HG03039 (cell line): ENCODE measurements around the gene SLCO4C1.
A peak's percentile ranks its signal among the peaks of the same experiment; 100 is the strongest.
"Not testable (repeated sequence)": the region's sequence is repeated elsewhere in the genome, so short reads cannot be mapped to it uniquely, and the experiment has no call there.

Experiments used
- ATAC-seq: cut with Tn5 transposase; IDR thresholded peaks from one replicate; pipeline ENCODE4 v1.9.1; 2021; ENCODE audit warnings: mild to moderate bottlenecking, moderate library complexity; ENCODE audit not compliant: unreplicated experiment

The SLCO4C1 gene, protein sequence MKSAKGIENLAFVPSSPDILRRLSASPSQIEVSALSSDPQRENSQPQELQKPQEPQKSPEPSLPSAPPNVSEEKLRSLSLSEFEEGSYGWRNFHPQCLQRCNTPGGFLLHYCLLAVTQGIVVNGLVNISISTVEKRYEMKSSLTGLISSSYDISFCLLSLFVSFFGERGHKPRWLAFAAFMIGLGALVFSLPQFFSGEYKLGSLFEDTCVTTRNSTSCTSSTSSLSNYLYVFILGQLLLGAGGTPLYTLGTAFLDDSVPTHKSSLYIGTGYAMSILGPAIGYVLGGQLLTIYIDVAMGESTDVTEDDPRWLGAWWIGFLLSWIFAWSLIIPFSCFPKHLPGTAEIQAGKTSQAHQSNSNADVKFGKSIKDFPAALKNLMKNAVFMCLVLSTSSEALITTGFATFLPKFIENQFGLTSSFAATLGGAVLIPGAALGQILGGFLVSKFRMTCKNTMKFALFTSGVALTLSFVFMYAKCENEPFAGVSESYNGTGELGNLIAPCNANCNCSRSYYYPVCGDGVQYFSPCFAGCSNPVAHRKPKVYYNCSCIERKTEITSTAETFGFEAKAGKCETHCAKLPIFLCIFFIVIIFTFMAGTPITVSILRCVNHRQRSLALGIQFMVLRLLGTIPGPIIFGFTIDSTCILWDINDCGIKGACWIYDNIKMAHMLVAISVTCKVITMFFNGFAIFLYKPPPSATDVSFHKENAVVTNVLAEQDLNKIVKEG

DNA sequence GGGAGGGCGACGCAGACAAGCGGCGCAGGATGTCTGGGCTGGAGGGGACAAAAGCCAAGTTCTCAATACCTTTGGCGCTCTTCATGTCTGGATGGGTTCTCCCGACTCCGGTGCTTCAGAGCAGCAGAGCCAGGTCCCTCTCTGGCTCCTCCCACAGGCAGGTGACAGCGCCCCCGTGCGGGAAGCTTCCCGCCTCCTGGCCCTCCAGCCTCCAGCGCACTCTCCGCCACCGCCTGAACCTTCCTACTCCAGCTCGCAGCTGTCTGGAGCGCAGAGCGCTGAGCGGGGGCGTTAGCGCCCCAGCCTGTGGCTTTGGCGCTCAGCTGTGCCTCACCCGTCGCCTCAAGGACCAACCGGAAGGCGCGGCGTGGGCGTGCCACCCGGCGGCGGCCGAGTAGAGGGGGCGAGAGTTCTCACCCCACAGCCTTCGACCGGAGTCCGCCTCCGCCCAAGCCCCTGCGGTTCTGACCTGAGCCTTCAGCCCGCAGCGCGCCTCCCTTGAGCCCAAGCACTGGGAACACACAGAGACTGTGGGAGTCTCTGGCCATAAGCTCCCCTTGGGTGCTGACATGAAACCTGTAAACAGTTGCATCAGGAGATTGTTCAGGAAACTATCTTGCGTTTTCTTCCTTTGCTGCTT is at the start of gene SLCO4C1:
Gene SLCO4C1, minus strand, starts transcription at position 107 of the 640 bp plus-strand sequence. Its CDS starts 22 bp downstream, at position 85.
- peak; percentile 97 for ATAC-seq

DNA sequence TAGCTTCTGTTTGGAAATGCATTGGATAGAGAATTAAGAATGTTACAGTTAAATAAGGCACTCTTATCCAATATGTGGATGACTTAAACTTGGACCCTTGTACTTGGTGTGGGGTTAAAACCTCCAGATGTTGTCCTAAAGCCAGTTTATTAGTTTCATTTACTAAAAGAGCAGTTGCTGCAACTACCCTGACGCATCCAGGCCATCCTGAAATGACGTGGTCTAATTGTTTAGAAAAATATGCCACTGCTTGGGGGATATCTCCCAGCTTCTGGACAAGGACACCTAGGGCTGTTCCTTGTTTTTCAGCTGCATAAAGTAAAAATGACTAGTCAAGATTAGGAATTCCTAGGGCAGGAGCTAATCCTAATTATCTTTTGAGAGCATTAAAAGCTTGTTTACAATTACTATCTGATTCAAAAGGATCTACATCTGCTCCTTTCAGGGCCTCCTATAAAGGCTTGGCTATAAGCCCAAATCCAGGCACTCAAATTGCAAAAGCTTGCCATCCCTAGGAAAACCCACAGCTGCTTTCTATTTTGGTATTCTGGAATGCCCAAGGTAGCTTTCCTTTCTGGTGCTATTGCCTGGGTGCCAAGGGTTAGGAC is 45.7 kb upstream of the SLCO4C1 start:
- no peak for ATAC-seq

DNA sequence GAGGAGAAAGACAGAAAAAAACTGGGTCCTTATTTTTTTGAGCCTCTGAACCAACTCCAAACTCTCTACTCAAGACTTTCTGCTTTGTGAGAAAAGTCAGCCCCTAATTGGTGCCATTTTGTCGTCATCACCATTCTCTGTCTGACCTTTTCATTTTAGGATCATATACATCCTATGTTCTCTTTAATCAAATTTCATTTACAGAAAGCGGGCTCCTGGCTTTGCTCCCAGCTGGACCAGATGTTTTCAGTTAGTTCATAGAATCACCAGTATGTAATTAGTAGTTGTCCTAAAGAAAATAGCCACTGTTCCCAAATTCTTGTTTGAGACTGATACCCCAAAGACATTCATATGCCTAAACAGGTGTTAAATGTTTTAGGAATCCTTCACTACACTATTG is 28.6 kb upstream of the SLCO4C1 start:
- ATAC-seq: no peak

DNA sequence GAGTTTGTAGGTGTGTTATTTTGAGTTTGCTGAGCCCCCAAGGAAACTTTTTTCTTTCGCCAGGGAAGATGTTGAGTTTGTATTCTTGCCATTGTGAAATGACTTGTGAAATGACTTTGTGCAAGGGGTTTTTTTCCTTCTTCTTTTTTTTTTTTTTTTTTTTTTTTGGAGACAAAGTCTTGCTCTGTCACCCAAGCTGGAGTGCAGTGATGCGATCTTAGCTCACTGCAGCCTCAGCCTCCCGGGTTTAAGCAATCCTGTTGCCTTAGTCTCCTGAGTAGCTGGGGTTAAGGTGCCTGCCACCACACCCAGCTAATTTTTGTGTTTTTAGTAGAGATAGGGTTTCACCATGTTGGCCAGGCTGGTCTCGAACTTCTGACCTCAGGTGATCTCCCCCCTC is 22.7 kb upstream of the SLCO4C1 start:
- ATAC-seq: not testable (repeated sequence)

DNA sequence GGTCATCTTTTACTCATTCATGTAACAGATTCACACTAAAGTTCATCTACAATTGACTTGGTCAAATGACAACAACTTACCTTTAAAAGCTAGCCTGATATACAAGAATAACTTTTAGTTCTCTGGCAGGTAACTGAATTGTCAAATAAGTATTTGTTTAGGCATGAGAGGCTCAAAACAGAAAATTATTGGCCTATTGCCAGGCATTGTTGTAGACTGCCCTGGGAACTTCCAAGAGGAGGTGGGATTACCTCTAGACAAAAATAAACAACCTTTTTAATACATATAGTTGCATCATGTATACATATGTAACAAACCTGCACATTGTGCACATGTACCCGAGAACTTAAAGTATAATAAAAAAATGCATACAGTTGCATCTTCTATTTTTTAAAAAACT is 18.2 kb upstream of the SLCO4C1 start:
- ATAC-seq: no peak

DNA sequence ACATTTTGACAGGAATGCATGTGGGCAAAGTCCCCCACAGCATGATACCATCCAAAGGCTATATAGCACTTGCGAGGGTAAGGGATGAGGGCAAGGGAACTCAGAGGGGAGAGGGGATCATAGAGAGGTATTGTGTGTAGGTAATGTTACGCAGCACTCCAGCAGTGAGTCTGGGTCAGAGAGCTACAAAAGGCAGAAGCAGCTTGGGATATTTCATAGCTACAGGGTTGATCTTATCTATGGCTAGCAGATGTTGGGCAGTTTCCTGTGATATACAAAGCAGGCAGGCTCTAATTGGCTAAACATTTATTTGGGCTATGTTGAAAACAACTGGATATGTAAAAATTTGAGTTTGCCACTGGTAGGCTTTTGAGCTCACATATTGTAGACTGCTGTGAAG is 17.8 kb upstream of the SLCO4C1 start:
- ATAC-seq: no peak

DNA sequence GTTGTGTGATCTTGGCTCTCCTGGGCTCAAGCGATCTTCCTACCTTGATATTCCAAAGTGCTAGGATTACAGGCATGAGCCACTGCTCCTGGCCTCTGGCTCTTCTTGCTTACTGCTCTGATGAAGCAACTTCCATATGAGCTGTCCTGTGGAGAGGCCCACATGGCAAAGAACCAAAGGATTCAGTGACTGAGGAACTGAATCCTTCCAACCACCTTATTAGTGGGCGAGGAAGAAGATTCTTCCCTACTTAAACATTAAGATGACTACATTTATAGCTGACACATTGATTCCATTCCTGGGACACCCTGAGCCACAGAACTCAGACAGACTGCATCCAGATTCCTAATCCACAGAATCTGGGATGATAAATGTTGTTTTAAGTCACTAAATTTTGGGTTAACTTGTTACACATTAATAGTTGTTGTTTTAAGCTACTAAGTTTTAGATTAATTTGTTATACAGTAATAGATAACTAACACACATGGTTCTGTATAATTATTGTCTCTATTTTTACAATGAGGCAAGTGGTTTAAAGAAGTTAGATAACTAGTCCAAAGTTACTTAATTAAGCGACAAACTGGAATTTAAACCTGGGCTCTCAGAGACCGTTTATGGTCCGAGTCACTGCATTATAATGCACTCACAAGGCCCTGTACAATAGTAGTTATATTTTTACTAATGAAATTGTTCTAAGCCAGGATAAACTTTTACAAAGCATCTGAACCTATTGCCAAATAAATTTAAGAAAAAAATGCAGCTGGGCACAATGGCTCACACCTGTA is 16.7 kb upstream of the SLCO4C1 start:
- no peak for ATAC-seq

DNA sequence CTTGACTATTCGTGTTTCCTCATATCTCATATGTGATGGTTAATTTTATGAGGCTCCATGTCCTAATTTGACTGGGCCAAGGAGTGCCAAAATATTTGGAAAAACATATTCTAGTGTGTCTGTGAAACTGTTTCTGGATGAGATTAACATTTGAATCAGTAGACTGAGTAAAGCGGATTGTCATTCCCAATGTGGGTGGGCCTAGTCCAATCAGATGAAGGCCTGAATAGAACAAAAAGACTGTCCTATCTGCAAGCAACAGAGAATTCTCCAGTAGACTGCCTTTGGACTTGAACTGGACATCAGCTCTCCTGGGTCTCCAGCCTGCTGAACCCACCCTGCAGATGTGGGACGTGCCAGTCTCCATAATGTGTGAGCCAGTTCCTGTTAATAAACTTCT is 13.5 kb upstream of the SLCO4C1 start:
- ATAC-seq: no peak

DNA sequence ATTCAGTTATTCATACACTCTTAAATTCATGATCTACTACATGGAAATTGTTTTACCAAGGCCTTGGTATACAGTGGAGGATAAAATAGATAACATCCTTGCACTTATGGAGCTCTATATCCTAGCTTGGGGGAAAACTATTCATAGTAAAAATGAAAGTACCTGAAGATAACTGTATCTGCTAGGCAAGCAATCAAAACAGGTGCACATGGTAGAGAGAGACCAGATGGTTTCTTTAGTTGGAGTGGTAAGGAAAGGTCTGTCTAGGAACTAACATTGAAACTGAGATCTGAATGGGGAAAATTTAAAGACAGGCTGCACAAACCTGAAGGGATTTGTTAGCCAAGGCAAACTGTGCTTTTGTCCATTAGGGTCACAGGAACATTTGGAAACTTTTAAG is 11.1 kb upstream of the SLCO4C1 start:
- ATAC-seq: no peak

DNA sequence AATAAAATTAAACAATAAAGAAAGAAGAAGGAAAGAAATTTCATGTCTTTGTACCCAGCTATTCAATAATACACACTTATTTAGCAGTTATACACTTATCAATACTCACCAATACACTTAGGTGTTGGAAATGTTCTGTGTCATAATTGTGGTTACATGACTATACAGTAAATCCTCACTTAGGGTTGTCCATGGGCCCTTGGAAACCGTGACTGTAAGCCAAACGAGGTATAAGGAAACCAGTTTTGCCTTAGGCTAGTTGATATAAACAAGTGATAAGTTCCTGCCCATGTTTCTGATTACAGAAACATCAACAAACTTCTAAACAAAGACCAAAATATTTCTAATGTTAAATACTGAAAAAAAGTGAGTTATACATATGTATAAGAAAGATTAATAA is 10.0 kb upstream of the SLCO4C1 start:
- ATAC-seq: no peak

DNA sequence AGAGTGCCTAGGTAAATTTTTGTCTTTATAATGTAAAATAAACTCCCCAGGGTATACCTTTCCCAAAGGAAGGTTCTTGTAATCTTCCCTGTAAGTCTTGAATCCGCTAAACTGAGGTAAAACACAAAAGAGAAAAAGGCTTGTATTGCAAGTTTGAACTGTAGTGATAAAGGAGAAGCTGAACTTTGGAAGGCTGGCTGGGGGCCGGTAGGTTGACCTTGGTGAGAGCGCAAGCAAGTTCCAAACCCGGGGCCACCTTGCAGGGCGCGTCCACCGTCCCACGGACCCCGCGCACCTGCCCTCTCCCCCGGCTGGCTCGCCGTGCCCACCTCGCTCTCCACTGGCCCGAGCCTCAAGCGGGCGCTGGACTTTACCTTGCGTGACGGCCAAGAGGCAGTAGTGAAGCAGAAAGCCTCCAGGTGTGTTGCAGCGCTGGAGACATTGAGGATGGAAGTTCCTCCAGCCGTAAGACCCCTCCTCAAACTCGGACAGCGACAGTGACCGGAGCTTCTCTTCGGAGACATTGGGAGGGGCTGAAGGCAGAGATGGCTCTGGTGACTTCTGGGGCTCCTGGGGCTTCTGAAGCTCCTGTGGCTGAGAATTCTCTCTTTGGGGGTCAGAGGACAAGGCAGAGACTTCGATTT is 428 bp downstream of the SLCO4C1 start:
- peak; percentile 0 for ATAC-seq

DNA sequence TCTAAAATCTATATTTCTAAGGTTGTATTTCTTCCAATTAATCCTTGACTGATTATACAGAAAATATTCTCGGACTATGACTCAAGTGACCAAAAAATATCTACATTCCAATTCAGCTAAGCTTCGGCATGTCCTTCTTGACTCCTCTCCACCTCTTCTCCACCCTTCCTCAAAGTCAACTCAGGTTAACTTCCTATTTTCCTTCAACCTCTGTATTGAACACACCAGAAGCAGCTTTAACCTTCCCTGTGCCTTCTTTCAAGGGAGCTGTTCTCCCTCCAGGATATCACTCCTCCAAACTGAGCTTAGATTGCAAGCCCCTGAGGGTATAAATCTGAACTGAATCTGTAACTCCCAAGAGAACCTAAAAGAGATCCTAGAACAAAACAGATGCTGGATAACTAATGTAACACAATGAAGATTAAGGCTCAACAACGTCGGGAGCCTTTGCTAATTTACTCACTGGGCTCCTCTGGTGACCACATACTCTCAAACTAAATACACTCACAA is 1.1 kb downstream of the SLCO4C1 start:
- ATAC-seq: no peak

DNA sequence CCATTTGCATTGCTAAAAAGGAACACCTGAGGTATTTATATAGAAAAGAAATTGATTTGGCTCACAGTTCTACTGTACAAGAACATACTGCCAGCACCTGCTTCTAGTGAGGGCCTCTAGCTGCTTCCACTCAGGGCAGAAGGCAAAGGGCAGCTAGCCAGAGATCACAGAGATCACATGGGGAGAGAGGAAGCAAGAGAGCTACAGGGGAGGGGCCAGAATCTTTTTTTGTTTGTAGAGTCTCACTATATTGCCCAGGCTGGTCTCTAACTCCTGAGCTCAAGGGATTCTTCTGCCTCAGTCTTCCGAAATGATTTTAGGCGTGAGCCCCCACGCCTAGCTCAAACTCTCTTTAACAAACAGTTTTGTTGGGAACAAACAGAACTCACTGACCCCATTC is 6.1 kb downstream of the SLCO4C1 start:
- no peak for ATAC-seq

DNA sequence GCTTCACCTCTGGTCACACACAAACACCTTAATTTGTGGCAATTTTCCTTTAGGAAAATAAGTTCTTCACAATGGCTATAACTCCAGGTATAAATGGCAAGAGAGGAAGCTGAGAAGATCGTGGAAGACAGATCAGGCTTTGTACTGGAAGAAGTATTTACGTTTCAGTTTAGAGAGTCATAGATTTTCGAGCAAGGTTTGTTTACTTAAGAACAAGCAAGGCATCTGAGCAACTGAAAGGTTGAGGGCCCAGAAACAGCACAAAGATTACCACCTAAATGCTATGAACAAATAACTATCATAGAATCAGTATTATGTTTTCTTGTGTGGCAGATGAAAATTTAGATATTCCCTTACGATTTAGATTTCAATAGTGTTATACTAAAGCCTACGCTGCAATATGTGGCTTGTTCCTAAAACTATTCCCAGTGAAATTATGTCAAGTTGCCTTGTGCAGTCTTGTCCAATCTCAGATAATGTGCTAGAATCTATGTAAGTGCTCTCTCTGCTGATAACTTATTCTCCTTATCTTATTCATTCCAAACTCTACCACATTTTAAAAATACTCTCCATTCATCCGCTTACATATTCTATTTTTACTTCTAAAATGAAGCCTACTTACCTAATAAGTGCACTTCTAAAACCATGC is 6.7 kb downstream of the SLCO4C1 start:
- no peak for ATAC-seq

DNA sequence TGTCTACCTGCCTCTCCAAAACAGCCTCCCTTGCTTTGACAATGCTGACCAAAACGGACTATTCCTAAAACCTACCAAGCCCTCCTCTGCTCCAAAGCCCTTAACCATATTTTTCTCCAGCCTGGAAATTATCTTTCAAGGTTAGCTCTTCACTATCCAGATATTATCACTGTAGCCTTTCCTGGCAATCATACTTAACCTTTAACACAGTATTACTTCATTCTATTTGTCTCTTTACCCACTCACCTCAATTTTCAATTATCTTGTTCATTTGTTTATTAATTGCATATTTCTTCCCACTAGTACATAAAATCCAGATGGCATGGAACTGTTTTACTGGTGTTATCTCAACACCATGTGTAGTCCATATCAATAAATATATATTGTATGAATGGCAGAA is 7.5 kb downstream of the SLCO4C1 start:
- no peak for ATAC-seq

DNA sequence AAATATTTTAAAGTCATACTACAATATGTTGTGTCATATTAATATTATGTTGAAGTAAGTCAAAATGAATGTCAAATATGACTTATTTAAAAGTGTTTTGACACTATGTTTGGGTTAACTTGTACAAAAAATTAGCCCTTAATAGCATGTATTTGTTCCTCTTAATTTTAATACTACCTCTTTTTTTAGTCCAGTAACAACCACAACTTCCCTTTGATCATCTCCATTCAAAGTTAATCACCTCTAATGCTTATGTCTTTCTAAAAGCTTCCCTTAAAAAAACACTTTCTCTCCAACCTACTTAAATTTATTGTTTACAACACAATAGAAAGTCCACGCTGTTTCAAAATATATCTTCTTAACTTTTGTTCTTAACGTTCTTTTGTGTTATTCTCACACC is 9.6 kb downstream of the SLCO4C1 start:
- ATAC-seq: no peak

DNA sequence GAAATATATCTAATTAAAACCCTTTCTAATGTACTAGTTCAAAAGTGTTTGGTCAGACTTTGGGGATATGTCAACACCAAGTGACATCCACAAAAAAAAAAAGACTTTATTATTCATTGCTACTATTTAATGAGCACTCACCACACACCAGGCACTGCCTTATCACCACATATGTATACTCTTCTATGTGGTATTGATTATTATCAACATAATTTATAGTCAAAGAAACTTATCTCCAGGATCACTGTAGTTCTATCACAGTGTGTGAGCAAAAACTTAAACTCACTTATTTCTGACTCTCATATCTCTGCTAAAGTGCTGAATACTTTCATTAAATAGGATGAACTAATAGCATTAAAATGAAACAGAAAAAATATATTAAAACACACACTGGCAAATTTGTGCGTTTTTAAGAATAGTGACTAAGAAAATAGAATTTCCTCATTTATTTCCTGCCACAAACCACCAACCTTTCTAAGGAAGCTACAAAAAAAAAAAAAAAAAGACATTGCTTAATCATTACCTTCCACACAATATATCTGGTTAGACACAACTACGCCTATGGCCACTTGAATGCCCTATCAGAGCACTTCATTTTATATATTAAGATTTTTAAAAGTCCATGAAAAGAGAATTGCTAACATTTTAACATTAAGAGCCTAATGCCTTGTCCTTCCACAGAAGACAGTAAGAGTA is 12.8 kb downstream of the SLCO4C1 start:
- no peak for ATAC-seq

DNA sequence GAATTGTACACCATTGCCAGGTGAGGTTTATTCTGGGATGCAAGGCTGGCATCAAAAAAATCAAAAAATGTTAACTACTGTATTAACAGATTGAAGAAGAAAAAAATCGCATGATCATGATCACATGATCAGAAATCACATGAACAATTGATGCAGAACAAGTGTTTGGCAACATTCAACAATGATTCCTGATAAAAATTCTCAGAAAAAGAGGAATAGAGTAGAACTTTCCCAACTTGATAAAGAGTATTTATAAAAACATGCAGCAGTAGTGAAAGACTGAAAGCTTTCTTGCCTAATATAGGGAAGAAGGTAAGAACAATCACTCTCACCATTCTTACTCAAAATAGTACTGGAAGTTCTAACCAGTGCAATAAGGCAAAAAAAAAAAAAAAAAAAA is 16.4 kb downstream of the SLCO4C1 start:
- ATAC-seq: no peak

DNA sequence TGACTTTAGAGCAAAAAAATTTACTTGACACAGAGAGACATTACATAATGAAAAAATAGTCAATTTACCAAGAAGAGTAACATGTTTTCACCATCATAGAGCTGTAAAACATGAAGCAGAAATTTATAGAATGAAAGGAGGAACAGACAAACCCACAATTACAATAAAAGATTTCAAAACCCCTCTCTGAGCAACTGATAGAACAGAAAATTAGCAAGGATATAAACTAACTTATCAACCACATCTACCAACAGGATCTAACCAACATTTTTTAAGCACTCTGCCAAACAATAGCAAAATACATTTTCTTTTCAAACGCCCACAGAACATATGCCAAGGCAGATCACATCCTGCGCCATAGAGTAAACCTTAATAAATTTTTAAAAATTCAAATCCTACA is 17.9 kb downstream of the SLCO4C1 start:
- no peak for ATAC-seq
